ENCODE data around the gene KCNN3.

Gene KCNN3

GRCh38 chr1:154802336-154802969 lies 67.6 kb downstream of the KCNN3 start (continued):
- TF ChIP-seq PATZ1 (CRISPR knock-in tag; IDR thresholded peaks at IDR 0.05; ENCODE audit: borderline replicate concordance): no peak

GRCh38 chr1:154801234-154802011 lies 68.7 kb downstream of the KCNN3 start:
- ATAC-seq: no peak
- TF ChIP-seq CSRNP3 (CRISPR knock-in tag; IDR thresholded peaks at IDR 0.05) (no peak), ZNF8 (CRISPR knock-in tag; IDR thresholded peaks at IDR 0.05) (no peak), ARNTL (CRISPR knock-in tag; IDR thresholded peaks at IDR 0.05; ENCODE audit: borderline replicate concordance, low read depth) (no peak), PATZ1 (CRISPR knock-in tag; IDR thresholded peaks at IDR 0.05; ENCODE audit: borderline replicate concordance) (no peak), TOX (CRISPR knock-in tag; IDR thresholded peaks at IDR 0.05; ENCODE audit: borderline replicate concordance) (no peak), POU6F1 (CRISPR knock-in tag; IDR thresholded peaks at IDR 0.05; ENCODE audit: borderline replicate concordance, low read depth) (no peak), CREB5 (CRISPR knock-in tag; IDR thresholded peaks at IDR 0.05; ENCODE audit: low read depth) (no peak), BACH2 (CRISPR knock-in tag; IDR thresholded peaks at IDR 0.05; ENCODE audit: borderline replicate concordance) (no peak), ESRRG (CRISPR knock-in tag; IDR thresholded peaks at IDR 0.05) (no peak), TCF4 (CRISPR knock-in tag; IDR thresholded peaks at IDR 0.05; ENCODE audit: borderline replicate concordance) (no peak), CSDC2 (CRISPR knock-in tag; IDR thresholded peaks at IDR 0.05) (no peak), PPARA (CRISPR knock-in tag; IDR thresholded peaks at IDR 0.05; ENCODE audit: borderline replicate concordance) (no peak), GLIS3 (CRISPR knock-in tag; IDR thresholded peaks at IDR 0.05) (no peak), ISL1 (CRISPR knock-in tag; IDR thresholded peaks at IDR 0.05) (no peak), ZC3H10 (CRISPR knock-in tag; IDR thresholded peaks at IDR 0.05) (no peak), RARB (CRISPR knock-in tag; IDR thresholded peaks at IDR 0.05) (no peak)

GRCh38 chr1:154799188-154799587 lies 70.9 kb downstream of the KCNN3 start:
- ATAC-seq: no peak
- TF ChIP-seq PATZ1 (CRISPR knock-in tag; IDR thresholded peaks at IDR 0.05; ENCODE audit: borderline replicate concordance) (no peak), RARB (CRISPR knock-in tag; IDR thresholded peaks at IDR 0.05) (no peak), CSDC2 (CRISPR knock-in tag; IDR thresholded peaks at IDR 0.05) (no peak), GLIS3 (CRISPR knock-in tag; IDR thresholded peaks at IDR 0.05) (no peak), BACH2 (CRISPR knock-in tag; IDR thresholded peaks at IDR 0.05; ENCODE audit: borderline replicate concordance) (no peak), POU6F1 (CRISPR knock-in tag; IDR thresholded peaks at IDR 0.05; ENCODE audit: borderline replicate concordance, low read depth) (no peak), TCF4 (CRISPR knock-in tag; IDR thresholded peaks at IDR 0.05; ENCODE audit: borderline replicate concordance) (no peak), TSHZ2 (CRISPR knock-in tag; IDR thresholded peaks at IDR 0.05) (no peak), ZNF70 (CRISPR knock-in tag; IDR thresholded peaks at IDR 0.05) (no peak), TOX (CRISPR knock-in tag; IDR thresholded peaks at IDR 0.05; ENCODE audit: borderline replicate concordance) (no peak), CREB5 (CRISPR knock-in tag; IDR thresholded peaks at IDR 0.05; ENCODE audit: low read depth) (no peak)

All from SK-N-SH treated with all-trans-retinoic acid at 6 μM for 48 hours (cell line).